ENCODE results near the gene ICOSLG.

GRCh38 chr21:44261675-44262295 is 21.0 kb upstream of the ICOSLG start, which contains the start of gene DNMT3L:
- TF ChIP-seq CTCF (IDR thresholded peaks at IDR 0.05; ENCODE audit: poor library complexity), result no peak
- no peak for TF ChIP-seq EZH2 (IDR thresholded peaks at IDR 0.05; ENCODE audit: borderline replicate concordance)
- no peak for TF ChIP-seq EZH2phosphoT487 (IDR thresholded peaks at IDR 0.05; ENCODE audit: low read depth, severe bottlenecking, unreplicated experiment)

Data from hepatocyte (in vitro differentiated cells).